GM12872 (cell line): ENCODE results near the gene RTN4.

Experiments
- TF ChIP-seq, protein P1 (sequence below): IDR thresholded peaks from 3 replicates; pipeline ENCODE4 v1.5.1; 2011; ENCODE audit warnings: low read depth, mild to moderate bottlenecking, low read length, moderate library complexity; ENCODE audit not compliant: insufficient read depth

RTN4 gene

GRCh38 chr2:54981385-54981784, 68.9 kb downstream of the RTN4 start:
- TF ChIP-seq, protein P1, sequence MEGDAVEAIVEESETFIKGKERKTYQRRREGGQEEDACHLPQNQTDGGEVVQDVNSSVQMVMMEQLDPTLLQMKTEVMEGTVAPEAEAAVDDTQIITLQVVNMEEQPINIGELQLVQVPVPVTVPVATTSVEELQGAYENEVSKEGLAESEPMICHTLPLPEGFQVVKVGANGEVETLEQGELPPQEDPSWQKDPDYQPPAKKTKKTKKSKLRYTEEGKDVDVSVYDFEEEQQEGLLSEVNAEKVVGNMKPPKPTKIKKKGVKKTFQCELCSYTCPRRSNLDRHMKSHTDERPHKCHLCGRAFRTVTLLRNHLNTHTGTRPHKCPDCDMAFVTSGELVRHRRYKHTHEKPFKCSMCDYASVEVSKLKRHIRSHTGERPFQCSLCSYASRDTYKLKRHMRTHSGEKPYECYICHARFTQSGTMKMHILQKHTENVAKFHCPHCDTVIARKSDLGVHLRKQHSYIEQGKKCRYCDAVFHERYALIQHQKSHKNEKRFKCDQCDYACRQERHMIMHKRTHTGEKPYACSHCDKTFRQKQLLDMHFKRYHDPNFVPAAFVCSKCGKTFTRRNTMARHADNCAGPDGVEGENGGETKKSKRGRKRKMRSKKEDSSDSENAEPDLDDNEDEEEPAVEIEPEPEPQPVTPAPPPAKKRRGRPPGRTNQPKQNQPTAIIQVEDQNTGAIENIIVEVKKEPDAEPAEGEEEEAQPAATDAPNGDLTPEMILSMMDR = no peak

GRCh38 chr2:54979321-54980044, 70.8 kb downstream of the RTN4 start:
- TF ChIP-seq, protein P1 = no peak

- TF ChIP-seq, protein P1 = no peak
Measured at GRCh38 chr2:54977149-54977548, 73.1 kb downstream of the RTN4 start.

DNA sequence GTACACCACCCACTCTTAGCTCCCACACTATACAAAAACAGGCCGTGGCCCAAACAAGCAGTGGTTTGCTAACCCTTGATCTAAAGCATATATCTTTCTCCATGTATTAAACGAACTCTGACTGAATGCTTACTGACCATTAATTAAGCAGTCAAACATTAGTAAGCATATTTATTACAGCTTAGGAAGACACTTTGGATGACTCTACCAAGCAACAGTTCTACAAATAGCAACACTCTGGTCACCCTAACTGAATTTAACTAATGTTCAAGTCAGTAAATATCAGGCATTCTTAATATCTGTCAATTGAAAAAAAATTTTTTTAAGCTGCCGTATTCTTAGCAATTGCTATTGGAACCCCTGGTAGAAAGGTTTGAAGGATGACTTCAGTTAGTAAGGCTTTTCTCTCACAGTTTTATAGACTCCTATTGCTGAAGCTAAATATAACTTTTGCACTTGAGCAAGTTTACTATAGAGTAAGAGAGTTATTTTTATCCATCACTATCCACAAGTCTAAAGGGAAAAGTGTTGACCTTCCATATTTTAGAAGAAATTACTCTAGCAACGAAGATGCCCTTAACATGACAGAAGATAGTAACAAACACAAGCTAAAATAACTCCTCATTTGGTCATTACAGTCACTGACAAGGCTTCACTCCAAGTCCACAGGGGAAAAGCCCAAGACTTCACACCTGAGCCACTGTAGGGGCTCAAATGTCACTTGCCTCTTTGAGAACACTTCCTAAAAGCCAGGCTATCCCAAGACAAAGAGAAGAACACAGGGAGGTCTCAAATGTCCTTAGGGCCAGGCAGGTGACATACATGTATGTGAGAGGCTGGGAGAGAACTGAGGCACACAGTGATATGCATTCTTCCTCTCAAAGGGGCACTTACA, 74.4 kb downstream of the RTN4 start:
- TF ChIP-seq, protein P1 = no peak

- TF ChIP-seq, protein P1 = no peak
Measured at GRCh38 chr2:54975175-54975574, 75.1 kb downstream of the RTN4 start.

DNA sequence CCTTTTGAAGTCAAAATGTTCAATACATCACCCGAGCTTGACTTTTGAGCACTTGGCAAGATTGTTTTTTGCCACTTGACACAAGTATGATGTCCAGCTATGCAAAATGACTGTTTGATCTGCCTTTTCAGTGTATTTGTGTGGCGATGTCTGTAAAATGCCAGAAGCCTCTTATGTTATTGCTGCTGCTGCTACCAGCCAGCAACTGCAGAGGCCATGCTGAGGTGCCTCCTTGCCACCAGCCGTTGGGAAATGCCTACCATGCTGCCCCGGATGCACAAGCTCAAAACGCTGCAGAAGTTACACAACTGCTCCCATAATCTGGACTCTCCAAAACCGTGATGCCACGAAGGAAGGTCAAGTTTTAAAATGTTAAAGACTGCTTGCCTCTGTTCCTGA, 80.3 kb downstream of the RTN4 start:
- TF ChIP-seq, protein P1 = no peak

- TF ChIP-seq, protein P1 = no peak
Measured at GRCh38 chr2:54969295-54969939, 80.8 kb downstream of the RTN4 start.
